H1 (cell line): ENCODE data around the gene SMIM41. TPM values are rescaled to one million over a fixed set of nuclear protein-coding genes. Genes with fewer than 3 reads are reported as not detected.
A peak's percentile ranks its signal among the peaks of the same experiment; 100 is the strongest.

Source experiments
- CTBP2 ChIP-seq: IDR thresholded peaks from 2 replicates; pipeline ENCODE4 v1.7.0; 2011; ENCODE audit warnings: borderline replicate concordance, mild to moderate bottlenecking, moderate library complexity, mixed read lengths, low read length; ENCODE audit not compliant: insufficient read depth, insufficient read length
- CTCF ChIP-seq, 3 experiments: IDR thresholded peaks; 1 replicate in 2 of 3; 2 replicates in 1 of 3; pipeline versions ENCODE4 v1.5.1 to v1.6.1; 2011; ENCODE audit warnings: low read length in 3 of 3, mild to moderate bottlenecking in 3 of 3, inconsistent platforms in 2 of 3, low read depth in 1 of 3, moderate library complexity in 1 of 3; ENCODE audit not compliant: insufficient read depth in 1 of 3; ENCODE audit errors: control extremely low read depth in 1 of 3
- KDM4A ChIP-seq: IDR thresholded peaks from one replicate; pipeline ENCODE4 v1.7.1; 2012; ENCODE audit warnings: low read depth, mild to moderate bottlenecking, moderate library complexity, low read length, inconsistent platforms; ENCODE audit not compliant: severe bottlenecking
- POLR2AphosphoS5 ChIP-seq: IDR thresholded peaks from 2 replicates; pipeline ENCODE4 v1.6.1; 2011; ENCODE audit warnings: low read depth, low read length
- SIN3A ChIP-seq, 2 experiments: IDR thresholded peaks in 1 of 2; conservative IDR thresholded peaks in 1 of 2; 2 replicates each; pipeline ENCODE4 v1.6.1; 2011 to 2012; ENCODE audit warnings: low read length in 2 of 2, improper control_type of control experiment in 1 of 2, low read depth in 1 of 2, mild to moderate bottlenecking in 1 of 2
- SIRT6 ChIP-seq: IDR thresholded peaks from one replicate; pipeline ENCODE4 v1.7.1; 2012; ENCODE audit warnings: low read length, inconsistent platforms
- SIX5 ChIP-seq: IDR thresholded peaks from 2 replicates; pipeline ENCODE4 v1.6.1; 2011; ENCODE audit warnings: mild to moderate bottlenecking, low read depth, low read length
- SUZ12 ChIP-seq: fragments of 200-600 bp; sonication (generic); IDR thresholded peaks from 2 replicates; pipeline ENCODE4 v1.6.1; 2012; ENCODE audit warnings: mild to moderate bottlenecking, inconsistent platforms, low read length, moderate library complexity, mixed read lengths
- polyA plus RNA-seq, 7 experiments: library from polyadenylated mRNA; depleted of rRNA in 3 of 7; stranded (reverse) in 5 of 7; unstranded in 2 of 7; fragments of >200 nt in 5 of 7; fragments of 200-250 nt in 2 of 7; gene quantifications; 1 replicate in 5 of 7; 2 replicates in 1 of 7; 4 replicates in 1 of 7; pipeline versions ENCODE4 v1.2.1 to v1.2.3, GENCODE V29; 2011 to 2013; ENCODE audit warnings: missing spikeins in 2 of 7, mixed read lengths in 2 of 7
- total RNA-seq: library from RNA; stranded (reverse); fragmentation: NEBNext Ultra II Directional; extraction: Animal tissue kit (Norgen Biotek cat#: 25700); gene quantifications from 2 replicates; pipeline ENCODE4 v1.2.1, GENCODE V29; 2021
- TF ChIP-seq, protein P1 (sequence below): IDR thresholded peaks from 2 replicates; pipeline ENCODE4 v1.6.1; 2012; ENCODE audit warnings: low read length, inconsistent platforms

SMIM41 gene
- total and polyA plus RNA-seq, 2 of the 8 experiments (the other 6 are each of a cell fraction or from before 2014, with no cell fraction given): 0.28 to 0.98 TPM

DNA sequence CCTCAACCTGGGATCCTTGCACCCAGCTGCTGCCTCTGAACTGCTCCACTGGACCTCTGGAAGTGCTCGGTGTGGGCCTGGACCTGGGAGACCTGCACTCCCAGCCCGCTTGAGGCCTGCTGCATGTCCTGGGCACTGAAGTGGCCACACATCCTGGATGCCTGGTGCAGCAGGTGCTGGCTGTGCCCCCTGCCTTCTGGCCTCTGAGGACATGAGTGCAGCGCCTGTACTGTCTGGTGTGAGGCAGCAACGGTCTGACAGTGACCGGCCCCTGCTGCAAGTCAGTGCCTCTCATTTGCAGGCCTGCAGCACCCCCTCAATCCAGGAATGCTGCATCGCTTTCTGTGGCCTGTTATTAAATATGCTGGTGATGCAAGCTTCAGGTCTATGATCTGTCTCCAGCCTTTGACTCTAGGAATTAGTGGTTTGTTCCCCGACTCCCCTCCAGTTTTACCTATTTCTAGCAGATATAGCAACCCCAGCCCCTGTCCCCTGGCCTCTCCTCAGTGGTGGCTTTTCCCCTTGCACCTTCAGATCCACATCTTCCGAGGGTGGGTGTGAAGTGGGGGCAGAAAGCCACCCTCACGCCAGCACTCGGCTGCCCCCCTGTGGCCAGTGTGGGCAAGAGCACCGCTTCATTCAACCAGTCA, 3.6 kb downstream of the SMIM41 start (continued):
- TF ChIP-seq CTCF (IDR thresholded peaks at IDR 0.05; ENCODE audit: control extremely low read depth in 1 of 3, insufficient read depth in 1 of 3, low read depth in 1 of 3, low read length in 3 of 3) (peak in 2 of 3 experiments; percentile 92 to 97; a peak in 3 of 4 replicates), SIX5 (no peak), KDM4A (no peak), CTBP2 (no peak), SUZ12 (no peak), SIN3A (conservative IDR thresholded peaks at IDR 0.05 in 1 of 2, IDR thresholded peaks at IDR 0.05 in 1 of 2; ENCODE audit: low read depth in 1 of 2, low read length in 2 of 2) (0 out of 4 replicates have a peak, but pooled peaks of 1 of the 2 experiments have one; percentile 38), SIRT6 (no peak), POLR2AphosphoS5 (no peak)
- TF ChIP-seq, protein P1, sequence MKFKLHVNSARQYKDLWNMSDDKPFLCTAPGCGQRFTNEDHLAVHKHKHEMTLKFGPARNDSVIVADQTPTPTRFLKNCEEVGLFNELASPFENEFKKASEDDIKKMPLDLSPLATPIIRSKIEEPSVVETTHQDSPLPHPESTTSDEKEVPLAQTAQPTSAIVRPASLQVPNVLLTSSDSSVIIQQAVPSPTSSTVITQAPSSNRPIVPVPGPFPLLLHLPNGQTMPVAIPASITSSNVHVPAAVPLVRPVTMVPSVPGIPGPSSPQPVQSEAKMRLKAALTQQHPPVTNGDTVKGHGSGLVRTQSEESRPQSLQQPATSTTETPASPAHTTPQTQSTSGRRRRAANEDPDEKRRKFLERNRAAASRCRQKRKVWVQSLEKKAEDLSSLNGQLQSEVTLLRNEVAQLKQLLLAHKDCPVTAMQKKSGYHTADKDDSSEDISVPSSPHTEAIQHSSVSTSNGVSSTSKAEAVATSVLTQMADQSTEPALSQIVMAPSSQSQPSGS: no peak
